ENCODE results near the gene MLLT6. TPM values are rescaled to one million over a fixed set of nuclear protein-coding genes. Genes with fewer than 3 reads are reported as not detected.

MLLT6 gene
- total RNA-seq, 1 donor from 2014 or later = 92.2 TPM

DNA sequence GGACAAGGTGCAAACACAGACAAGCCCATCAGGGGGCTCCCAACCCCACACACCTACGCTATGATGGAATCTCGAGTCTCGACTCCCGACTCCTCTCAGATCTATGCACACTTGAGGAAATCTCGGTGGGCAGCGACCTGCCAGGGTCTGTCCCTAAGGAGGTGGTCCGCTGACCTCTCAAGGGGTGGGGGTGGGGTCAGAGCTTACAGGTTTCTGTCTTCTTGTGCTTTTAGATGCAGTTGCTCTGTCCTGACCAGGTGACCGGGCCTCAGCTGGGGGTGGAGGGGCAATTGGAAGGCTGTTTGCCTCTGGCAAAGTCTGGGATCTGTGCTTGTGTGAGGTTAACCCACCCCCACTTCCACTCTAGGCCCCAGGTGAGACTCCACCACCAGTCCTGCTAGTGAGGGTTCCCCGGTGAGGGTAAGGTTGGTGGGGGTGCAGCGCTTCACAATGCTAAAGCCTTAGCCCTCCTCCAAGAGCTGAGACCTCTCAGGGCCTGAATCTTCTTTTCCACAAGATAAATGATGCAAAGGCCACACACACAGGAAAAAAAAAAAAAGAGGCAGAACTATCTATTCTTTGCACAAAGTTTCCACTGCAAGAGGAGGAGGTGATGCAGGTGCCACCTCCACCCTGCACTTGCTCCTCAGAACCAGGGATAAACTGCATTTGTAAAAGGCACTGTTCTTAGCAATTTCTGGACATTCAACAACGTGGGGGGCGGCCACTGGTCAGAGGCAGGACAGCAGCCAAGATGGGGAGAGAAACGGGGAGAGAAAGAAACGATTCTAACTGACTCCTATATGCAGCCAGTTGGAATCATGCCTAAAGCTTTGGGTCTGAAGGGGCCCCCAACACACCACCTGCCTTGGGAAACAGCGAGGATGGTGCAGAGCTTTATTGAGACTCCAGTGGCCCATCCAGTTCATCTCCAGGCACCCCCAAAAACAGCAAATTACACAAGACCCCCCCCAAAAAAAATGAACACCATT, 29.2 kb downstream of the MLLT6 start:
- intact Hi-C loops (cut with DNase I) = loop anchor here (10.0 kb wide), 1 partner anchor 421 kb away; the partner anchor contains the start of gene PLXDC1
- DNase-seq (ENCODE audit: low spot score) = no peak

DNA sequence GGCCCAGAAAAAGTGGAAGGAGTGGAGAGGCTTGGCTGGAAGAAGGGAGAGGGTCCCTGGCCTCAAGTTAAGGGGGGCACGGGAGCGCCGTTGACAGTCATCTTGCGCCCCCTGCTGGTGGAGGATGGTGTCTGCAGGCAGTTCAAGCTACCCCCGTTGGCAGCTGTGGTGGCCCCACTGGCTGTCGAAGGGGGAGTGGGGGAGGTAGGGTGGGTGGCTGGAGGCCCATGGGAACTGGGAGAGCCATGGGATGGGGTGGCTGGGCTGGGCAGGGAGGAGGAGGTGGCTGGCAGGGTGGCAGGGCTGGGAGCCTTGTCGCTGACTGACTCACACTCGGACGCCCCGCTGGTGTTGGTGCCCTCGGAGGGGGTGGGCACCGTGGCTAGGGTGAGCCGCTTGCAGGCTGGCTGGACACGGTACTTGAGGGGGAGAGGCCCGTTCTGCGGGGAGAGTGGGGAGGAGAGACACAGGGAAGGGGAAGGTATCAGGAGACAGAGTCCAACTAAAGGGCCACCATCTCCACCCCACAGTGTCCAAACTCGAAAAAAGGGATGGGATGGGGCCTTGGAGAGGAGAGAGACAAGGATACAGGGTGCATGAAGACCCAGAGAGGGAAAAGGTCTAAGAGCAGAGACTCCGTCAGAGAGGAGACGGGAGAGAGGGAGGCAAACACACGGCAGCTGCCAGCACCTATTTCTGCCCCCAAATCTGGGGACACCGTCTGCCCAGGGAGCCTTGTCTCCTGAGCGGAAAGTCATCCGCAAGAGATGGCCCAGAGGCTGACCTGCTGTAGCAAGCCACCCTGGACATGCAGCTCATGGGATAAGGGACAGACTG, 30.3 kb downstream of the MLLT6 start:
- intact Hi-C loops (cut with DNase I) = loop anchor here (1.0 to 10.0 kb wide), 2 partner anchors 58 to 419 kb away; partner anchors contain the start of gene PLXDC1
- peak; percentile 86 for DNase-seq (ENCODE audit: low spot score)

GRCh38 chr17:38738007-38738662, 33.1 kb downstream of the MLLT6 start:
- intact Hi-C loops (cut with DNase I) = loop anchor here (10.0 kb wide), 1 partner anchor 417 kb away; the partner anchor contains the start of gene PLXDC1
- DNase-seq (ENCODE audit: low spot score) = no peak

- no peak for DNase-seq (ENCODE audit: low spot score)
- intact Hi-C loops (cut with DNase I) = loop anchor here (10.0 kb wide), 1 partner anchor 416 kb away; the partner anchor contains the start of gene PLXDC1
These were observed 33.6 kb downstream of the MLLT6 start for GRCh38 chr17:38738686-38739085.

DNA sequence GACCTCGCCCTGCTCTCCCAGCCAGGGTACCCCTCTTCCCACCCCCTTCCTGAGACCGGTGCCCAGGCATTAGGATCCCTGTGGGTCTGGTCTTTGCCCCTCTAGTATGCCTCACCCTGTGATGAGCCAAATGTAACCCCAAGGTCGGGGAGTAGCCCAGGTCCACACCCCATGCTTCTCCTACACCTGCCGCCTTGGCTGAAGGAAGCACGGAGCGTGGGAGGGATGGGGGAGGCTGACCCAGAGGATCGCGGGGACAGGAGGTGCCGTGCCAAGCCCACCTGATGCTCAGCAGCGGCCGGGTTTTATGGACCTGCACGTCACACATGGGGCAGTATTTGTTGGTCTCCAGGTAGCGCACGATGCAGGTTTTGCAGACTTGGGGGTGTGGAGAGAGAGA, 34.2 kb downstream of the MLLT6 start:
- intact Hi-C loops (cut with DNase I) = loop anchor here (10.0 kb wide), 1 partner anchor 415 kb away; the partner anchor contains the start of gene PLXDC1
- no peak for DNase-seq (ENCODE audit: low spot score)

DNA sequence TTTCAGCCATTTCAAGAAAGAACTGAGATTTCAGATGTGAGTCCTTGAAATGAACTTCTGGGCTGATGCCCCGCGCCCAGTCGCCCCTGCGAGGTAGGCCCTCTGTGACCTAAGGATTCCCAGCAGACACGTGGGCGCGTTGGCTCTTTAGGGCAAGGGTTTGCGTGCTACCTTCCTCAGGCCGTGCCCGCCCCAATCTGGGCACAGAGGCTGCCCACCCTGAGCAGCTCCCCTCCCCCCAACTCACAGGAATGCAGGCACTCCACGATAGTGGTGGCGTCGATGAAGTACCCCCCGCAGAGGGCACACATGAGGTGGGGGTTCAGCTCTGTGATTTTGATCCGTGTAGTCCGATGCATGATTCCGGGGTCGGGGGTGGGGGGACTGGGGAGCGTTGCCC, 35.0 kb downstream of the MLLT6 start:
- intact Hi-C loops (cut with DNase I) = no loop called here
- DNase-seq (ENCODE audit: low spot score) = no peak

DNA sequence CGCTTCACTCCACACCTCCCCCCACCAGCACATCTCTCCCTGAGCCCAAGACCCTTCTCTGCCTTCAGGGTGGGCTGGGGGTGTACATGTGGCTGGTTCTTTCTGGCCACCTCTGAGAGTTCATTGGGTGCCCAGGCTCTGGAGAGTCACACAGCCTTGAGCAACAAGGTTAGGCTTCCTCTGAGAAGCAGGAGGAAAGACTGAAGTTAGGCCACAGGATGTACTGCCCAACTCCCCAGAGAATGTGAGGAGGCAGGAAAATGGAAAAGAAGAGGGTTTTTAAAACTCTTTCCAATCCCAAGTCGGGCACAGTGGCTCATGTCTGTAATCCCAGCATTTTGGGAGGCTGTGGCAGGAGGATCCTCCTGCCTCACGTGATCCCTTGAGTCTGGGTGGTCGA, 35.7 kb downstream of the MLLT6 start:
- DNase-seq (ENCODE audit: low spot score) = no peak
- intact Hi-C loops (cut with DNase I) = no loop called here

- intact Hi-C loops (cut with DNase I) = no loop called here
These were observed 36.4 kb downstream of the MLLT6 start for GRCh38 chr17:38741461-38741860.

GRCh38 chr17:38741921-38742410, 36.9 kb downstream of the MLLT6 start:
- no peak for DNase-seq (ENCODE audit: low spot score)
- intact Hi-C loops (cut with DNase I) = no loop called here

More at GRCh38 chr17:38741461-38741860, 36.4 kb downstream of the MLLT6 start:
- DNase-seq (ENCODE audit: low spot score) = no peak

DNA sequence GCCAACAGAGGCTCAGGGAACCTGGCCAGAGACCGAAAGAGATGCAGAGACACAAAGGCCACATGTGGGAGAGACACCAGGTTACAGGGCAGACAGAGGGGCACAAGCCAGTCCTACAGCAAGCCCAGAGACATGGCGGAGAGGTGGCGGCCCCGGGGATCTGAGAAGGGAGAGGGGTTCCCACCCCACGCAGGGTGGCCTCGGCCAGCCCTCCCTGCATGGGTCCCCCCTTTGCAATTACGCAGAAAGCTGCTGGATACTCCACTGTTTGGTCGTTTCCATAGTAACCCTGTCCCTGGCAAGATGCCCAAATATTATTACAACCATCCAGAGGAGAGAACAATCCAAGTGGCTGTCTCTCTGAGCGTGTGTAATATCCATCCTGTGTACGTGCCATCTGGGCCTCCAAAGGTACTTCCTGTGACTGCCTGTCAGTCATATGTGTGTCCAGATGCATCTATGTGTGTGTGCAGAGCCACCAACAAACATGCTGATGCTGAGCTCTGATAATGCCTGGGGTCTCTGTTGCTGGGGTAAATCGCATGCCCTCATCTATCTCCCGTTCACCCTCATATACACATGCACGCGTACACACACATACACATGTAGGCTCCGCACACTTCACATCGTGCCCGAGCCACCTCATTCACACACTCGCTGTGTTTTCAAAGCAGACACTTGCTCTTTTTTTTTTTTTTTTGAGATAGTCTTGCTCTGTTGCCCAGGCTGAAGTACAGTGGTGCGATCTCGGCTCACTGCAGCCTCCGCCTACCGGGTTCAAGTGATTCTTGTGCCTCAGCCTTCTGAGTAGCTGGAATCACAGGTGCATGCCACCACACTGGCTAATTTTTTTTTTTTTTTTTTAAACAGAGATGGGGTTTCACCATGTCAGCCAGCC, 37.6 kb downstream of the MLLT6 start:
- intact Hi-C loops (cut with DNase I) = no loop called here
- DNase-seq (ENCODE audit: low spot score) = no peak

- intact Hi-C loops (cut with DNase I) = no loop called here
- DNase-seq (ENCODE audit: low spot score) = no peak
These were observed 38.6 kb downstream of the MLLT6 start for GRCh38 chr17:38743556-38744171.

DNA sequence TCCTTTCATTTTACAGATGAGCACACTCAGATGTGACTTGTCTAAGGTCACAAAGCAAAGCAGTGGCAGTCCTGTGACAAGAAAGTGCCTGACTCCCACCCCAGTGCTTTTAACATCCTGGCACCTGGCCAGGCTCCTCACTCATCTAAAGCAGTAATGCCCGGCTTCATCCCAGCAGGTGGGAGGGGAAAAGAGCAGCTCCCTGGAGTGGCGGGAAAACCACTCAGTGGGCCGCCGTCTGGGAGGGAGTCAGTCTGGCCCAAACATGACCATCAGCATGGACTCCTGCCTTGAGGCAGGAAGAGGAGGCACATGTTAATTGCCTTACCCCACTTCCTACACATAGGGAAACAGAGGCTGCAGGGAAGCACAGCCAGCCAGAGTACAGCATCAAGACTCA, 40.5 kb downstream of the MLLT6 start:
- no peak for DNase-seq (ENCODE audit: low spot score)
- intact Hi-C loops (cut with DNase I) = loop anchor here (5.0 kb wide), 1 partner anchor 293 kb away; no protein-coding TSS in a partner anchor

DNA sequence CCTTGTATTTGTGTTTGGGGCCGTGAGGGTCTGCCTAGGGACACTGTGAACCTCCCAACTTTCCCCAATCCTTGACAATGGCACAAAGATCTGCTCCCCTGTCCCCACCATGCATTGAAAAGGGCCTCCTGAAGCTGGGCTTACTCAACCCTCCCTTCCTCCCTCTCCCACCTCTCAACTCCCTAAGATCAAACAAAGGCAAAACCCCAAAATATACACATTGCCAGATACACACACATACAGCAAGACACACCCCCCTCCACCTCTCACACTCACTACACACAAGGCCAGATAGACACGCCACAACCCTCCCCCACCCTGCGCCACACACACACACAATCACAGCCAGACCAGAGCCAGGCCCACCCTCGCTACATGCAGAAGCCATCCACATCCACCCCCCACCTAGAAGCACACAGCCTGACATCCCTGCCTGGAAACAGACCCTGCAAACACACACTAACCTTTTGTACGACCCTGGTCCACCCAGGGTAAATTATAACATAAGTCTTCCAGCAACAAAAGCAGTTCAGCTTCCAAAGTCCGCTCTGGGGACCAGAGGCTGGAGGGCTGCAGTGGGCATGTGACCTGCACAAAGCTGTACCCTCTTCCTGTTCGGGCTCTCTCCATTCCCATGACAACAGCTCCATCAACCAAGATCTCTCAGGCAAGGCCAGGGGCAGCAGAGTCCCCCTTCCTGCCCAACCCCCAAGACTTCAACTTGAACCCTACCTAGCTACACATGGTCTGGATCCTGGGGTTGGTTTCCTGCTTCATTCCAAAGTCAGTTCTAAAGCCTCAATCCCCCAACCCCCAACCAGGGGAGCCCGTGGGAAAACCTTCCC, 41.2 kb downstream of the MLLT6 start:
- no peak for DNase-seq (ENCODE audit: low spot score)
- intact Hi-C loops (cut with DNase I) = loop anchor here (5.0 kb wide), 1 partner anchor 294 kb away; no protein-coding TSS in a partner anchor

GRCh38 chr17:38746849-38747462, 41.9 kb downstream of the MLLT6 start:
- intact Hi-C loops (cut with DNase I) = loop anchor here (5.0 kb wide), 1 partner anchor 295 kb away; no protein-coding TSS in a partner anchor

DNA sequence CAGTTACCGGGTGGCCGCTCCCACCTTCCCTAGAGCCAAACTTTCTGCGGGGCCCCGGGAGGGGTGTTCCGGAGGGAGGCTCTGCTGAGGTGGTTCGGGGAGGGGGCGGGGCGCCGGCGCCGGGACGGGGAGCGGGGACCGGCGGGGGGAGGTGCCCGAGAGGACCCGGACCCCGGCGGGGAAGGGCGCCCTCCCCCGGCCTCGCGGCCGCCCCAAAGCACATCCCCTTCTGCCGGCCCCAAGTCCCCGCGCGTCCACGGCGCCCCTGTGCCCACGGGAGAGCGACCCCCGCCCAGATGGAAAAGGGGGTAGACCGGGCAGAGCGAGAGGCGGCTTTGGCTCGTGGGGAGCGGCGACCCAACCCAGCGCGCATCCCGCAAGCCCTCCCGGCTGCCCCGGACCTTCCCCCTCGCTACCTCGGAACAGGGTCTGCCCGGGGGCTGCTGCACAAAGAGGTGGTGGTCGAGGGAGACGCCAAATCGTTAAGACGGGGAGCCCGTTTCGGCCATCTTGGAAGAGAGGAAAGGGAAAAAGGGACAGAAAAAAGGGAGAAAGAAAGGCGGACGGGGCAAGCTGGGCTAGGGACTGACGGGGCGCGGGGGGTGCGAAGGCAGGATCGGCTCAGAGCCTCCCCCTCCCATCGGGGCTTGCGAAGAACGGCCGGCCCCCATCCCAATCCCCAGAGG, 42.5 kb downstream of the MLLT6 start:
- intact Hi-C loops (cut with DNase I) = loop anchor here (5.0 kb wide), 1 partner anchor 295 kb away; no protein-coding TSS in a partner anchor
- DNase-seq (ENCODE audit: low spot score) = no peak

More at GRCh38 chr17:38746849-38747462, 41.9 kb downstream of the MLLT6 start:
- DNase-seq (ENCODE audit: low spot score) = no peak
